ENCODE measurements around the gene PARVA. TPM values are rescaled to one million over a fixed set of nuclear protein-coding genes. Genes with fewer than 3 reads are reported as not detected.

Gene PARVA
- total and polyA plus RNA-seq, 8 donors: 18.8 to 116 (median 43.0) TPM

GRCh38 chr11:12413141-12414052 is 36.0 kb downstream of the PARVA start:
- peak in 1 of 2 donors; percentile 21 for DNase-seq
- no peaks in the 10 kb centered on the region for H3K9me3 ChIP-seq
- TF ChIP-seq EP300 (IDR thresholded peaks at IDR 0.05): no peak
- no peak for TF ChIP-seq POLR2A (IDR thresholded peaks at IDR 0.05)
- peak overlapping the region in 4 of 5 donors; percentile 81 to 97 (median 83) for H3K27ac ChIP-seq
- H3K4me3 ChIP-seq: no peak overlapping the region
- H3K4me1 ChIP-seq: peaks cover 11 to 97% (median 55%) of the 10 kb centered on the region in 4 donors
- no peaks in the 10 kb centered on the region for H3K27me3 ChIP-seq
- intact Hi-C loops (cut with DNase I; ENCODE audit: low total_unique reads): no loop called here
- no peaks in the 10 kb centered on the region for H3K36me3 ChIP-seq
- WGBS, 5 donors: 62 to 69% (median 67%) methylated on average over 9 of the region's 9 CpGs

- intact Hi-C loops (cut with DNase I; ENCODE audit: low total_unique reads): no loop called here
- 67 to 87% (median 78%) methylated on average over 6 of the region's 6 CpGs for WGBS, 5 donors
- no peak for DNase-seq
- TF ChIP-seq CTCF (IDR thresholded peaks at IDR 0.05) (no peak), POLR2AphosphoS5 (IDR thresholded peaks at IDR 0.05) (no peak), EP300 (IDR thresholded peaks at IDR 0.05) (no peak), POLR2A (IDR thresholded peaks at IDR 0.05) (no peak)
- H3K4me1 ChIP-seq: peaks cover 11 to 87% (median 48%) of the 10 kb centered on the region in 4 donors
- no peaks in the 10 kb centered on the region for H3K27me3 ChIP-seq
- H3K4me3 ChIP-seq: no peak overlapping the region
- H3K27ac ChIP-seq: peak overlapping the region in 4 of 5 donors; percentile 81 to 97 (median 83)
- H3K9me3 ChIP-seq: no peaks in the 10 kb centered on the region
- no peaks in the 10 kb centered on the region for H3K36me3 ChIP-seq
Observed at GRCh38 chr11:12414611-12415010, 37.2 kb downstream of the PARVA start.

- Histone ChIP-seq H3K27ac (peak overlapping the region in 4 of 5 donors; percentile 81 to 97 (median 83)), H3K27me3 (no peaks in the 10 kb centered on the region), H3K36me3 (no peaks in the 10 kb centered on the region), H3K4me1 (peaks cover 11 to 80% (median 42%) of the 10 kb centered on the region in 4 donors), H3K9me3 (no peaks in the 10 kb centered on the region), H3K4me3 (no peak overlapping the region)
- no peak for TF ChIP-seq CTCF (IDR thresholded peaks at IDR 0.05)
- TF ChIP-seq POLR2AphosphoS5 (IDR thresholded peaks at IDR 0.05): no peak
- TF ChIP-seq EP300 (IDR thresholded peaks at IDR 0.05): no peak
- no peak for TF ChIP-seq POLR2A (IDR thresholded peaks at IDR 0.05)
- DNase-seq: no peak
- 79 to 96% (median 93%) methylated on average over 4 of the region's 4 CpGs for WGBS, 5 donors
- intact Hi-C loops (cut with DNase I; ENCODE audit: low total_unique reads): no loop called here
Observed at GRCh38 chr11:12415342-12415966, 38.1 kb downstream of the PARVA start.

- no peaks in the 10 kb centered on the region for H3K36me3 ChIP-seq
Observed at GRCh38 chr11:12416552-12416951, 39.2 kb downstream of the PARVA start.

More at GRCh38 chr11:12416552-12416951, 39.2 kb downstream of the PARVA start:
- Histone ChIP-seq H3K4me1 (peaks cover 11 to 69% (median 31%) of the 10 kb centered on the region in 4 donors), H3K27ac (peak overlapping the region in 3 of 5 donors; percentile 47 to 97 (median 81)), H3K4me3 (no peak overlapping the region), H3K9me3 (no peaks in the 10 kb centered on the region), H3K27me3 (no peaks in the 10 kb centered on the region)
- intact Hi-C loops (cut with DNase I; ENCODE audit: low total_unique reads): no loop called here
- no peak for DNase-seq
- WGBS, 5 donors: 78 to 92% (median 88%) methylated on average over 6 of the region's 6 CpGs
- TF ChIP-seq POLR2A (IDR thresholded peaks at IDR 0.05): no peak
- TF ChIP-seq CTCF (IDR thresholded peaks at IDR 0.05): no peak
- no peak for TF ChIP-seq EP300 (IDR thresholded peaks at IDR 0.05)
- no peak for TF ChIP-seq POLR2AphosphoS5 (IDR thresholded peaks at IDR 0.05)

All from stomach (tissue), 9 donors.